Activated naive CD8-positive, alpha-beta T cell treated with anti-CD3 and anti-CD28 coated beads, Interleukin-2, amount 10 ng/mL, durations not matched to agents 7 days and 5 days (primary cell): ENCODE data around the gene PI16. TPM values are rescaled to one million over a fixed set of nuclear protein-coding genes. Genes with fewer than 3 reads are reported as not detected.
"Not testable (repeated sequence)": the region's sequence is repeated elsewhere in the genome, so short reads cannot be mapped to it uniquely, and the experiment has no call there.

Experiments
- ATAC-seq: fragments of 150-1000 bp; cut with Tn5 transposase; one replicate; pipeline ENCODE4 v1.10.0; 2021; ENCODE audit warnings: low read depth, moderate library complexity
- POLR2A ChIA-PET: fragments of 350-600 bp; sonication (Branson Sonifier 250); formaldehyde crosslinking; loops from one replicate; lab custom pipeline; 2021; ENCODE audit warnings: antibody characterized with exemption; lab: Charles Lee
- DNase-seq: peaks from one replicate; pipeline ENCODE4 v3.0.0; 2021
- H3K27ac Mint-ChIP-seq: one replicate; pipeline ENCODE4 v1.8.0; 2022; ENCODE audit warnings: mild to moderate bottlenecking, mixed read lengths
- H3K27me3 Mint-ChIP-seq: one replicate; pipeline ENCODE4 v1.8.0; 2022; ENCODE audit warnings: mild to moderate bottlenecking, moderate library complexity, mixed read lengths
- H3K36me3 Mint-ChIP-seq: one replicate; pipeline ENCODE4 v1.8.0; 2021; ENCODE audit warnings: mild to moderate bottlenecking, mixed read lengths
- H3K4me1 Mint-ChIP-seq: one replicate; pipeline ENCODE4 v1.8.0; 2021; ENCODE audit warnings: mixed read lengths
- H3K4me3 Mint-ChIP-seq: one replicate; pipeline ENCODE4 v1.8.0; 2022; ENCODE audit warnings: mild to moderate bottlenecking, moderate library complexity, mixed read lengths
- H3K9me3 Mint-ChIP-seq: one replicate; pipeline ENCODE4 v1.8.0; 2021; ENCODE audit warnings: mixed read lengths
- total RNA-seq, 2 experiments: library from RNA; stranded (reverse); gene quantifications; one replicate each; pipeline ENCODE4 v1.2.3, GENCODE V29; 2021

Gene PI16
- total RNA-seq, 2 experiments from 2014 or later: 0.37 to 0.86 TPM

- Mint-ChIP-seq H3K9me3 (no peaks in the 10 kb centered on the region), H3K4me1 (peaks cover 15% of the 10 kb centered on the region), H3K27me3 (peaks cover 9% of the 10 kb centered on the region), H3K27ac (peak overlapping the region; percentile 97), H3K4me3 (peak overlapping the region; percentile 97), H3K36me3 (peaks cover 1% of the 10 kb centered on the region)
- ATAC-seq: peak; percentile 34
- POLR2A ChIA-PET: interaction anchor here (0.6 to 1.7 kb wide), 23 partner anchors 9 to 446 kb away, joined by 3 to 17 read pairs (median 4); partner anchors contain the start of genes C6orf89, CMTR1, FGD2 and PI16
- no peak for DNase-seq
Observed at GRCh38 chr6:36986704-36987047, 32.1 kb downstream of the PI16 start.

- POLR2A ChIA-PET: interaction anchor here (0.7 to 1.5 kb wide), 3 partner anchors 10 to 282 kb away, joined by 4 to 7 read pairs (median 4); no protein-coding TSS in a partner anchor
- no peak for ATAC-seq
- peaks cover 1% of the 10 kb centered on the region for H3K36me3 Mint-ChIP-seq
- peaks cover 11% of the 10 kb centered on the region for H3K4me1 Mint-ChIP-seq
- H3K27me3 Mint-ChIP-seq: peaks cover 21% of the 10 kb centered on the region
- no peak overlapping the region for H3K27ac Mint-ChIP-seq
- DNase-seq: no peak
- no peak overlapping the region for H3K4me3 Mint-ChIP-seq
- H3K9me3 Mint-ChIP-seq: no peaks in the 10 kb centered on the region
Observed at GRCh38 chr6:36989264-36989663, 34.7 kb downstream of the PI16 start.

GRCh38 chr6:36990401-36990800 is 35.9 kb downstream of the PI16 start:
- H3K36me3 Mint-ChIP-seq, DNase-seq, ATAC-seq, POLR2A ChIA-PET, H3K4me3 Mint-ChIP-seq, H3K9me3 Mint-ChIP-seq, H3K27ac Mint-ChIP-seq: not testable (repeated sequence)
- Mint-ChIP-seq H3K4me1 (peaks cover 11% of the 10 kb centered on the region), H3K27me3 (peaks cover 28% of the 10 kb centered on the region)

GRCh38 chr6:36997811-36998722 is 43.5 kb downstream of the PI16 start:
- no peak for ATAC-seq
- Mint-ChIP-seq H3K4me3 (no peak overlapping the region), H3K27ac (no peak overlapping the region), H3K27me3 (peaks cover 19% of the 10 kb centered on the region), H3K9me3 (no peaks in the 10 kb centered on the region), H3K4me1 (peaks cover 2% of the 10 kb centered on the region), H3K36me3 (no peaks in the 10 kb centered on the region)
- POLR2A ChIA-PET: no interaction called here
- no peak for DNase-seq

GRCh38 chr6:36998723-36999038 is 44.1 kb downstream of the PI16 start:
- H3K36me3 Mint-ChIP-seq: no peaks in the 10 kb centered on the region
- no peak overlapping the region for H3K27ac Mint-ChIP-seq
- no peaks in the 10 kb centered on the region for H3K9me3 Mint-ChIP-seq

GRCh38 chr6:36999061-36999750 is 44.7 kb downstream of the PI16 start:
- Mint-ChIP-seq H3K4me1 (peaks cover 2% of the 10 kb centered on the region), H3K4me3 (no peak overlapping the region), H3K27ac (no peak overlapping the region), H3K36me3 (no peaks in the 10 kb centered on the region), H3K27me3 (peaks cover 12% of the 10 kb centered on the region), H3K9me3 (no peaks in the 10 kb centered on the region)
- ATAC-seq: no peak
- POLR2A ChIA-PET: no interaction called here
- DNase-seq: no peak

More at GRCh38 chr6:36998723-36999038, 44.1 kb downstream of the PI16 start:
- Mint-ChIP-seq H3K4me1 (peaks cover 2% of the 10 kb centered on the region), H3K4me3 (no peak overlapping the region), H3K27me3 (peaks cover 13% of the 10 kb centered on the region)
- DNase-seq (no peak), ATAC-seq (no peak)
- POLR2A ChIA-PET: no interaction called here

GRCh38 chr6:36999751-37000125 is 45.2 kb downstream of the PI16 start:
- no peak for ATAC-seq
- Mint-ChIP-seq H3K4me1 (peaks cover 2% of the 10 kb centered on the region), H3K4me3 (no peak overlapping the region), H3K36me3 (no peaks in the 10 kb centered on the region), H3K9me3 (no peaks in the 10 kb centered on the region), H3K27me3 (peaks cover 7% of the 10 kb centered on the region), H3K27ac (no peak overlapping the region)
- POLR2A ChIA-PET: no interaction called here
- no peak for DNase-seq

- ATAC-seq (no peak), DNase-seq (no peak)
- POLR2A ChIA-PET: interaction anchor here (3.4 kb wide), 1 partner anchor 18 kb away, joined by 15 read pairs; the partner anchor contains the start of gene MTCH1
- Mint-ChIP-seq H3K4me1 (peaks cover 23% of the 10 kb centered on the region), H3K36me3 (no peaks in the 10 kb centered on the region), H3K4me3 (no peak overlapping the region), H3K27me3 (no peaks in the 10 kb centered on the region), H3K9me3 (no peaks in the 10 kb centered on the region), H3K27ac (peak overlapping the region; percentile 30)
Observed at GRCh38 chr6:37004044-37004980, 49.8 kb downstream of the PI16 start.

- Mint-ChIP-seq H3K27ac (peak within 1 kb of the TSS; percentile 80), H3K27me3 (no peaks in the 10 kb centered on the region), H3K4me1 (peaks cover 23% of the 10 kb centered on the region), H3K4me3 (peak within 1 kb of the TSS; percentile 81), H3K36me3 (no peaks in the 10 kb centered on the region), H3K9me3 (no peaks in the 10 kb centered on the region)
- DNase-seq (no peak), ATAC-seq (peak; percentile 46)
- POLR2A ChIA-PET: interaction anchor here (1.8 to 3.4 kb wide), 2 partner anchors 13 to 19 kb away, joined by 8 to 15 read pairs; partner anchors contain the start of gene MTCH1
Observed at GRCh38 chr6:37005061-37005810, 50.7 kb downstream of the PI16 start, which contains the start of gene FGD2. Gene FGD2, plus strand, starts transcription at chr6:37005655. Its CDS starts 163 bp downstream, at chr6:37005818.

- POLR2A ChIA-PET: interaction anchor here (1.4 to 3.4 kb wide), 3 partner anchors 12 to 20 kb away, joined by 4 to 15 read pairs (median 8); partner anchors contain the start of gene MTCH1
- no peaks in the 10 kb centered on the region for H3K27me3 Mint-ChIP-seq
- DNase-seq (no peak), ATAC-seq (peak; percentile 20)
- no peaks in the 10 kb centered on the region for H3K36me3 Mint-ChIP-seq
- peak overlapping the region; percentile 81 for H3K4me3 Mint-ChIP-seq
- H3K9me3 Mint-ChIP-seq: no peaks in the 10 kb centered on the region
- H3K4me1 Mint-ChIP-seq: peaks cover 23% of the 10 kb centered on the region
- H3K27ac Mint-ChIP-seq: peak overlapping the region; percentile 80
Observed at GRCh38 chr6:37005827-37006567, 51.5 kb downstream of the PI16 start.

- peaks cover 23% of the 10 kb centered on the region for H3K4me1 Mint-ChIP-seq
- DNase-seq: no peak
- no peaks in the 10 kb centered on the region for H3K27me3 Mint-ChIP-seq
- H3K4me3 Mint-ChIP-seq: peak overlapping the region; percentile 81
- H3K36me3 Mint-ChIP-seq: no peaks in the 10 kb centered on the region
- no peak for ATAC-seq
- peak overlapping the region; percentile 75 for H3K27ac Mint-ChIP-seq
- H3K9me3 Mint-ChIP-seq: no peaks in the 10 kb centered on the region
- POLR2A ChIA-PET: interaction anchor here (1.1 to 3.4 kb wide), 4 partner anchors 11 to 132 kb away, joined by 3 to 15 read pairs (median 6); partner anchors contain the start of gene MTCH1
Observed at GRCh38 chr6:37006793-37007339, 52.3 kb downstream of the PI16 start.
